ENCODE measurements around the gene AUNIP.

DNA sequence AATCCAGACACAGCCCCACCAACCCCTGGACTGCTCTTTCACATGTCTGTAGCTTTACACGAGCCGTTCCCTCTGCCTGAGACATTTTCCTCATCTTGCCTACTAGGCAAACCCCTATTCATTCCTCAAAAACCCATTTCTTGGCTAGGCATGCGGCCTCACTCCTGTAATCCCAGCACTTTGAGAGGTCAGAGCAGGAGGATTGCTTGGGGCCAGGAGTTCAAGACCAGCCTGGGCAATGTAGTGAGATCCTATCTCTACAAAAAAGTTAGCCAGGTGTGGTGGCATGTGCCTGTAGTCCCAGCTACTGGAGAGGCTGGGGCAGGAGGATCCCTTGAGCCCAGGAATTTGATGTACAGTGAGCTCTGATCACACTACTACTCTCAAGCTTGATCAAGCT is 5.2 kb upstream of the AUNIP start:
- TF ChIP-seq, protein P1, sequence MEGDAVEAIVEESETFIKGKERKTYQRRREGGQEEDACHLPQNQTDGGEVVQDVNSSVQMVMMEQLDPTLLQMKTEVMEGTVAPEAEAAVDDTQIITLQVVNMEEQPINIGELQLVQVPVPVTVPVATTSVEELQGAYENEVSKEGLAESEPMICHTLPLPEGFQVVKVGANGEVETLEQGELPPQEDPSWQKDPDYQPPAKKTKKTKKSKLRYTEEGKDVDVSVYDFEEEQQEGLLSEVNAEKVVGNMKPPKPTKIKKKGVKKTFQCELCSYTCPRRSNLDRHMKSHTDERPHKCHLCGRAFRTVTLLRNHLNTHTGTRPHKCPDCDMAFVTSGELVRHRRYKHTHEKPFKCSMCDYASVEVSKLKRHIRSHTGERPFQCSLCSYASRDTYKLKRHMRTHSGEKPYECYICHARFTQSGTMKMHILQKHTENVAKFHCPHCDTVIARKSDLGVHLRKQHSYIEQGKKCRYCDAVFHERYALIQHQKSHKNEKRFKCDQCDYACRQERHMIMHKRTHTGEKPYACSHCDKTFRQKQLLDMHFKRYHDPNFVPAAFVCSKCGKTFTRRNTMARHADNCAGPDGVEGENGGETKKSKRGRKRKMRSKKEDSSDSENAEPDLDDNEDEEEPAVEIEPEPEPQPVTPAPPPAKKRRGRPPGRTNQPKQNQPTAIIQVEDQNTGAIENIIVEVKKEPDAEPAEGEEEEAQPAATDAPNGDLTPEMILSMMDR (IDR thresholded peaks at IDR 0.05), result no peak
- TF ChIP-seq POLR2A (IDR thresholded peaks at IDR 0.05), result no peak

Data from ovary (tissue), 3 donors.